Gastroesophageal sphincter (tissue), 3 donors: ENCODE results near the gene PASD1.

Experiments used
- EP300 ChIP-seq: sonication (generic); formaldehyde crosslinking; IDR thresholded peaks from one replicate; pipeline ENCODE4 v1.6.1; 2017; ENCODE audit warnings: antibody characterized with exemption, mild to moderate bottlenecking
- POLR2A ChIP-seq, 2 donors: fragments of 450-650 bp; IDR thresholded peaks; one replicate each; pipeline ENCODE4 v1.6.1; 2017; ENCODE audit warnings: antibody characterized with exemption in 2 of 2, mild to moderate bottlenecking in 2 of 2, moderate library complexity in 1 of 2
- POLR2AphosphoS5 ChIP-seq: sonication (generic); formaldehyde crosslinking; IDR thresholded peaks from one replicate; pipeline ENCODE4 v1.6.1; 2017; ENCODE audit warnings: antibody characterized with exemption
- TF ChIP-seq, protein P1 (sequence below), 4 experiments: fragments of 200-600 bp in 2 of 4; fragments of 450-650 bp in 2 of 4; sonication (generic) in 1 of 4; IDR thresholded peaks; one replicate each; pipeline ENCODE4 v1.5.1; 2017 to 2019; ENCODE audit warnings: antibody characterized with exemption in 4 of 4, mild to moderate bottlenecking in 2 of 4, moderate library complexity in 2 of 4

DNA sequence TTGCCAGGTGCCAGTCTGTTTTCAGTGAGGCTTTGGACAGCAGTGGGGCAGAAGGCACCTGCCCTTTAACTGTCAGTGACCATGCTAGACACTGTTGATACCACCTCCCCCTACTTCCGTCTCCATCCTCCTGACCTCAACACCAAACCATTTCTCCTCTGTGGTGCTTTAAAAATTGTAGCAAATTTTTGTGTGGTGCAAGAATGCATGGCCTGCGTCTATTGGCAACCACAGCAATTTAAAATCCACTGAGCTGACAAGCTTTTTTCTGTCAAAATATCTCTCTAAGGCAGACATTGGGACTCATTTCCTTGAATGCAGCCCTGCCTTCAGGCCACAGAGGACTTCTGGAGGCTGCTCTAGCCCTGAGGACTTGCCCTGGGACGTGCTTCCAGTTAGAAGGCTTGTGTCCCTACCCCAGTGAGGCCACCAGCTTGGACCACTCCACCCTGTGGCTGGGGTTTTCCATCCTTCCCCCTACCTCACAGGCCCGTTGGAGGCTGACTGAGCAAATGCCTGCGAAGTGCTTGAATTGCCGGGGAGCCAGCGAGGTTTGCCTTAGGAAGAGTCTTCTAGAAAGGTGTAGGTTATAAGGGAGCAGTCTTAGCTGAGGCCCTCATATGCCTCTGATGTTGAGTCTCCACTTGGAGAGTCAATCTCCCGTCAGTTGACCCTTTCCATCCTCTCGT, 138.7 kb downstream of the PASD1 start:
- TF ChIP-seq, protein P1, sequence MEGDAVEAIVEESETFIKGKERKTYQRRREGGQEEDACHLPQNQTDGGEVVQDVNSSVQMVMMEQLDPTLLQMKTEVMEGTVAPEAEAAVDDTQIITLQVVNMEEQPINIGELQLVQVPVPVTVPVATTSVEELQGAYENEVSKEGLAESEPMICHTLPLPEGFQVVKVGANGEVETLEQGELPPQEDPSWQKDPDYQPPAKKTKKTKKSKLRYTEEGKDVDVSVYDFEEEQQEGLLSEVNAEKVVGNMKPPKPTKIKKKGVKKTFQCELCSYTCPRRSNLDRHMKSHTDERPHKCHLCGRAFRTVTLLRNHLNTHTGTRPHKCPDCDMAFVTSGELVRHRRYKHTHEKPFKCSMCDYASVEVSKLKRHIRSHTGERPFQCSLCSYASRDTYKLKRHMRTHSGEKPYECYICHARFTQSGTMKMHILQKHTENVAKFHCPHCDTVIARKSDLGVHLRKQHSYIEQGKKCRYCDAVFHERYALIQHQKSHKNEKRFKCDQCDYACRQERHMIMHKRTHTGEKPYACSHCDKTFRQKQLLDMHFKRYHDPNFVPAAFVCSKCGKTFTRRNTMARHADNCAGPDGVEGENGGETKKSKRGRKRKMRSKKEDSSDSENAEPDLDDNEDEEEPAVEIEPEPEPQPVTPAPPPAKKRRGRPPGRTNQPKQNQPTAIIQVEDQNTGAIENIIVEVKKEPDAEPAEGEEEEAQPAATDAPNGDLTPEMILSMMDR (IDR thresholded peaks at IDR 0.05) = no peak
- TF ChIP-seq POLR2AphosphoS5 (no peak), POLR2A (IDR thresholded peaks at IDR 0.05) (no peak), EP300 (no peak)
